Suppressor macrophage treated with lipopolysaccharide for 4 hours (primary cell): Measurements from ENCODE around the gene MORC2.

ENCODE experiments used
- DNase-seq: peaks from one replicate; pipeline ENCODE4 v3.0.0-alpha.2; 2020

Gene MORC2

GRCh38 chr22:30918761-30919160, 49.8 kb downstream of the MORC2 start:
- no peak for DNase-seq

DNA sequence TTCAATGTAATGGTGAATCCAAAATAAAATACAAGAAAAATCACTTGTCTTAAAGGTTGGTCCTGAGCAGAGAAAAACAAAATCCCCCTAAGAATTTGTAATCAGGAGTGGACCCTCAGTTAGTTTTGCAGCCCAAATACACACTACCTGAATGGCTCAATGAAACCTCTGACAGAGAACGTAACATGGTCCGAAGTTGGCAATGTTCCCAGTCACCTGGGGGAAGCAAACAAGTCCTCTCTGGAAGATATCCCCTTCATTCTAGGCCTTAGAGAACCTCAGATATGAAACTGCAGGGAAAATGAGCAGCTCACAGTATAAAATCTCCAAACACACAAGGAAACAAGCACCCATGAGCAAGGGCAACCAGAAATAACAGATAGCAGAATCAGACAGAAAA, 58.2 kb downstream of the MORC2 start:
- DNase-seq, result no peak

GRCh38 chr22:30909306-30909705, 59.3 kb downstream of the MORC2 start:
- DNase-seq, result no peak

DNA sequence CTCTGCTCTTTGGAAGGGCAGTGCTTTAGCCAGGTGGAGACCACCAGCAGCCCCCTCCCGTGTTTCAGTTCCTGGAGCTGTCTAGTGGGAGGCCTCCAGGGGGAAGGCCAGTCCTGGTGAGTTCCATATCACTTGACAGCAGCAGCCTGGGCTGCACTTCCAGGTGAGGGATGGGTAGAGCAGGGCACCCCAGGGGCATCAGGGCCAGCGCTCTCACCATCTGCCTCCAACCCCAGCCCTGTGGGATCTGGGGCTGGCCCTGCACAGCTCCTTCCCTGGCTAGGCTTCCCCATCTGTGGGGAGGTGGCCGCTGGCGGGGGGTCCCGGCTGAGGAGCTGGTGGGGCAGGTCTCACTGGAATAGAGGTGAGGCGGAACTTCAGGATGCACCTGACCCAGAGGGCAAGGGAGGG, 60.5 kb downstream of the MORC2 start:
- DNase-seq, result no peak

DNA sequence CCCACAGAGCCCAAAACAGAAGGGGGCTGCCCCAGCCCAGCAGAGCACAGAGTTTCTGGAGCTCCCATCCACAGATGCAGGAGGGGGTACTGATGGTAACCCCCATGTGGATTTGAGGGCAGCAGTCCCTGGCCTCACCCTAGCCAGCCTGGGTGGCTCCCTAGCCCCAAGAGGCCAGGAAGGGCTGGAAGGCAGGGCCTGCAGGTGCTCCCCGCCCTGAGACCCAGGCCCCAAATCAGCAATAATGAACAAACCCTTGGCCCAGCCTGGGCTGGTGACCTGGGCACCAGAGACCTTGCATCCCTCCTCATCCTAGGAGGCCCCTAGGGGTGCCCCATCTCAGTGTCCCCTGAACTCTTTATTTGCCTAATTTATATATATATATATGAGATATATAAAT, 61.6 kb downstream of the MORC2 start:
- DNase-seq, result no peak

DNA sequence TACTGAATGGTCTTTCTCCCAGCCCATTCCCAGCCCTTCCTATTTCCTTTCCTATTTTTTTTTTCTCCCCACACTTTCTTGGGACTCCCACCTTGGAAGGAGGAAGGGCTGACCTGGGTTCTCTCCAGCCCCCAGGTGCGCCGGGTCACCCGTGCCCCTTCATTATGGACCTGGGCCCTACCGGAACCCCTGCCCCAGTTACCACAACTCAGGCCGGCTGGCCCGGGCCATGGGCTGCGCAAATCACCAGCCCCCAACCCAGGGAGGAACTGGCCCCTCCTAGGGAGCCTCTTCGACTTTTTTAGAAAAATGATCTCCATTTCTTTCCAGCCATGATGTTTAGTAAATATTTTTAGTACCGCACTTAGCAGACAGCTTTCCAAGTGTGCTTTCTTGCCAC, 62.2 kb downstream of the MORC2 start:
- no peak for DNase-seq

GRCh38 chr22:30905696-30906341, 62.8 kb downstream of the MORC2 start:
- DNase-seq, result no peak

- DNase-seq, result no peak
These were observed 64.6 kb downstream of the MORC2 start for GRCh38 chr22:30903876-30904460.

GRCh38 chr22:30902496-30903357, 65.8 kb downstream of the MORC2 start:
- no peak for DNase-seq

DNA sequence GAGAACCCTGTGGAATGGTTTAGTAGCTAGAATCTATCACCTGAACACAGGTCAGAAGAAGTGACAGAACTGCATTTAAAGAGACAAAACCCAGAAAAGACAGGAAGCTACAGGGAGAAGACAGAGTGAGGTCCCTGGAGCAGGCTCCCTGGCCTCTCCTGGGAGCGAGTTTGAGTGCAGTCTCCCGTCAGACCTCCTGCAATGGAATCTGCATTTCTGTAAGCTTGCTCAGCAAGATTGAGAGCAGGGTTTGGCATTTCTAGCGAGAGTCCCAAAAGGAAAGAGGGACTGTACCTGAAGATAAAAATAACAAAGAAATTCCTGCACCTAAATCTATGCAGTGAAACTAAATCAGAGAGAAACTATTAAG, 74.2 kb downstream of the MORC2 start:
- no peak for DNase-seq

DNA sequence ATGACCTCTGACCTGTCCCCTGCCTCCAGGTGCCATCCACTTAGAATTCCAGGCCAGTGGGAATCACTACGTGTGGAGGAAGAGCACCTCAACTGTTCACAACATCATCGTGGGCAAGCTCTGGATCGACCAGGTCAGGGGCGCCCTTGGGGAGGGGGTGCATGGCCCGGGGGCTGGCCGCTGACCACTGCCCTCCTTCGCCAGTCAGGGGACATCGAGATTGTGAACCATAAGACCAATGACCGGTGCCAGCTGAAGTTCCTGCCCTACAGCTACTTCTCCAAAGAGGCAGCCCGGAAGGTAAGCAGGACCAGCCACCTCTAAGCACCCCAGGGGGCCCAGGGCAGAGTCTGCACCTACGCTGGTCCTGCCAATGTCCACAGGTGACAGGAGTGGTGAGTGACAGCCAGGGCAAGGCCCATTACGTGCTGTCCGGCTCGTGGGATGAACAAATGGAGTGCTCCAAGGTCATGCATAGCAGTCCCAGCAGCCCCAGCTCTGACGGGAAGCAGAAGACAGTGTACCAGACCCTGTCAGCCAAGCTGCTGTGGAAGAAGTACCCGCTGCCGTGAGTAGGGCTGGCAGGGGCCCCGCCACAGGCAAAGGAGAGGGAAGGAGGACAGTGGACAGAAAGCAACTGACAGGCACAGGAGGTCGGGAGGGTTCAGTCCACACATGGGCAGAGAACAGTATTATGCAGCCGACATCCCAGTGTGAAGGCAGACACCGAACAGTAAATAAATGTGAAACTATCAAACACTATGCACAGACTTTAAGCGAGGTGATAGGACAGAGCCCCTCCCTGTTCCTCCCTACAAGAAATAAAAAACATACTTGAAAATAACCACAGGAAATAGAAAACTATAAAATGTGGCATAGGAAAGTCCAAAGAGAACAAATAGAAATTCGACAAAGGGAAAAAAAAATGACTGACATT, 74.9 kb downstream of the MORC2 start:
- no peak for DNase-seq

DNA sequence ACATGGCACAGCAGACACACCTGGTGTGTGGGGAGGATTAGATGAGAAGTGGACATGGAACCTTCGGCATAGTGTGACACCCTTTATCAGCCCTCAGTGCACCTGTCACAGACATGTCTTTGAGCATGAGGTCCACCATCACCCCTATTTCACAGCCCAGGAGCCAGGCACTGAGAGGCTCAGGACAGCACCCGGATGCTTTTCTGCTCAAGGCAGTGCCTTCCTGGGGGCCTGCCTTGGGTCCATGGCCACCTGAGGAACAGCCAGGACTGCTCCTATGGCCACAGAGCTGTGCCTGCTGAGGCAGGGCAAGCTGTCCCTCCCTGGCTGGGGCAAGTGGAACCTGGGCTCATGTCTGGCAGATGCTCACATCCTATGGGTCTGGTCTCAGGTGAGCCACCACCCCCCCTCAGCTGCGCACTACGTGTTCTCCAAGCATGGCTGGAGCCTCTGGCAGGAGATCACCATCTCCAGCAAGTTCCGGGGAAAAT, 75.8 kb downstream of the MORC2 start:
- no peak for DNase-seq

DNA sequence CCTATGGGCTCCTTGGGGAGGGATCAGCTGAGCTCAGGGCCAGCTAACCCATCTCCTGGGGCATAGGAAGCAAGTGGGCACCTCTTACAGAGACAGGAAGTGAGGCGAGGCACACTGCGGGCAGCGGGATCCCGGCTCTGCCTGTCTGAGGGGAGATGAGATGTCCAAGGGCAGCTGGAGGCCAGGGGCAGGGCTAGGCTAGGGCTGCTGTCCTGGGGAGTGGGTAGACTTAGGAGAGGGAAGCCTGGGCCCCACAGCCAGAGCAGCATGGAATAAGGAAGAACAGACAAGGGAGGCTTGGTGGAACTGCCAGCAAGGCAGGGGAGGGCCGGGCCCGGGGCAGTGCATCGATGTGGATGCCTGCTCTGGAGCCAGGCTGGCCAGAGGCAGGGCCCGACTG, 76.3 kb downstream of the MORC2 start:
- DNase-seq, result no peak

DNA sequence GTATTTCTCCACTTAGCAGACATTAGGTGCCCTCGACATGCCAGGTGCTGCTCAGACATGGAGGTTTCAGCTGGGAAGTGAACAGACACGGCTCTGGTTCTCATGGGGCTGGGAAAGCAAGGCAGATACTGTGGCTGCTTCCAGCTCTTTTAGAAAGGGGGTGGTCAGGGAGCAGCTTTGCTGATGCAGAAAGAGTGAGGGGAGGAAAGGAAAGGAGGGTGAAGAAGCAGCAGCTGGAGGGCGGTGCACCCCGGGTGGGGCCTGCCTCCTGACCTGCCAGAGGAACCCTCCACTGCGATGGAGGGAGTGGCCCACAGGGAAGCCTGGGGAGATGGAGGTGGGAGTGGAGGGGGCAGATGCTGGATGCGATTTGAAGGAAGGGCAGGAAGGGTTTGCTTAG, 76.8 kb downstream of the MORC2 start:
- no peak for DNase-seq

DNA sequence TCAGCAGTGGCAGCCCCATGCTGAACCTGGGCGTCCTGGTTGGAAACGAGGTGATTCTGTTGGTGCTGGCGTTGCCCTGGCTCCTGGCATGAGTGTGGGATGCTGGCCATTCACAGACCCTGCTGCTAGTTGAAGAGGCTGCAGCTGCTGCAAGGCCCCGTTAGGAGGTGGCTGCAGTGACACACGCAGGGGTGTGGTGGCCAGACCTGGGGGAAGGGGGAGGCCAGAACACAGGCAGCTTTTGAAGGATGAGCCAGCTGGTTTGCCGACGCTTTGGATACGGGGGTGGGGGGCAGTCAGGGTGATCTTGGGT, 77.2 kb downstream of the MORC2 start:
- DNase-seq, result no peak

- DNase-seq, result peak; percentile 34
These were observed 77.7 kb downstream of the MORC2 start for GRCh38 chr22:30890686-30891442.

DNA sequence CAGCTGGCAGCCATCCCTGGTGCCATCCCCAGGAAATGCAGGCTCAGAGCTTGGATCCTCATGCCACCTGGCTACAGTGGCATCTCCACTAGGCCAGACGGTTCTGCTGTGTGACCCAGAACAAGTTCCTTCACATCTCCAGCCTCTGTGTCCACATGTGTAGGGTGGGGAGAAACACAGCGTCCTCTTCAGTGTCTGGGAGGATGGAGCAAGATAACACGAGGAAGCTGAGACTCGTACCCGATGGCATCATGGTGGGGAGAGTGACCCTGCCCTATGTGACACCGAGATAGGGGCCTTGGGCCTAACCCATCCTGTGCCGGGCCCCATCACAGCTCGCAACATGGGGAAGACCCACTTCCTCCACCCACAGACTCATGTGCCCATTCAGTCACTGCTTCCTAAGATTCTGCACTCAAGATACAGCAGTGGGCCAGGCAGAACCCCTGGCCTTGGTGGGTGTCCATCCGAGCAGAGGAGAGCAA, 78.5 kb downstream of the MORC2 start:
- DNase-seq, result no peak

- DNase-seq, result no peak
These were observed 79.1 kb downstream of the MORC2 start for GRCh38 chr22:30889268-30889995.

DNA sequence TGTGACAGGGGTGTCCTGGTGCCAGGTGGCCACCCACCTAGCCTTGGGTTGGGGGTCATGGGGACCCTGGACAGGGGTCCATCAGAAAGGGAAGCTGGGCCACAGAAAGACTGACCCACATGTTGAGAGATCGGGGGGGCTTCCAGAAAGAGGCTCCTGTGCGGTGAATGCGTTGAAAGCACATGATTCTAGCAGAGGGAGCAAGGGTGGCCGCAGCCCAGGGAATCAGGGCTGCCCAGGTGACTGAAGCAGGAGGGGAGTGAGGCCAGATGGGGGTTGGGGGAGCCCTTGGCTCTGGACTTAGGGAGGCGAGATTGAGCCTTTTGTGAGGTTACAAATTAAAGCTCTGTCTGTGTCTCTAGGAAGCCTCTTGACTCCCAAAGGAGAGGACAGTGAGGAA, 80.7 kb downstream of the MORC2 start:
- DNase-seq, result no peak

- DNase-seq, result no peak
These were observed 81.1 kb downstream of the MORC2 start for GRCh38 chr22:30887453-30887852.

- no peak for DNase-seq
These were observed 83.0 kb downstream of the MORC2 start for GRCh38 chr22:30885591-30885990.

DNA sequence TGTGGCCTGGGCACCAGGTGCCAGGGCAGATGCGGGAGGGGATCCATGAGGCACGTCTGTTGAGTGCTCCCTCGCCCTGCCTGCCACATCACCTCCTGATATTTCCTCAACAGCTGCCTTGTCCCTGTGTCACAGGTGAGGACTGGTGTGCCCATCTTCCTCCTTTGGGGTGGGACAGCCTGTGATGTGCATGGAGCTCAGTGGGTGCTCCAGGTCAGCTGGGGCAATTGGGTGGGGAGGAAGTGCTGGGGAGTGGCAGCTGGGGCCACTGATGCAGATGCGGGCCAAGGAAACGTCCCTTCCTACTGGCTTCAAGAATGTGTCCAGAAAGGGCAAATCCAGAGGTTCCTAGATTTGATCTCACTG, 83.6 kb downstream of the MORC2 start:
- DNase-seq, result no peak
